GM23248 (cell line): Measurements from ENCODE around the gene ANKRD36. TPM values are rescaled to one million over a fixed set of nuclear protein-coding genes. Genes with fewer than 3 reads are reported as not detected.
"Not testable (repeated sequence)": the region's sequence is repeated elsewhere in the genome, so short reads cannot be mapped to it uniquely, and the experiment has no call there.

Experiments
- DNase-seq: peaks from one replicate; pipeline ENCODE4 v3.0.0-alpha.2; 2015
- H2AFZ ChIP-seq: fragments of 200-600 bp; sonication (generic); 2 replicates; pipeline ENCODE4 v1.6.1; 2016; ENCODE audit warnings: antibody characterized with exemption
- H3F3A ChIP-seq: fragments of 200-600 bp; sonication (generic); 2 replicates; pipeline ENCODE4 v1.6.1; 2016; ENCODE audit warnings: mild to moderate bottlenecking, antibody characterized with exemption, mixed run types; ENCODE audit not compliant: insufficient read depth
- H3K27ac ChIP-seq: fragments of 200-600 bp; sonication (generic); 2 replicates; pipeline ENCODE4 v1.5.1; 2016; ENCODE audit warnings: mild to moderate bottlenecking
- H3K27me3 ChIP-seq: fragments of 200-600 bp; sonication (generic); replicated peaks from 2 replicates; pipeline ENCODE4 v1.6.1; 2016; ENCODE audit warnings: mild to moderate bottlenecking; ENCODE audit not compliant: insufficient read depth
- H3K36me3 ChIP-seq: fragments of 200-600 bp; sonication (generic); 2 replicates; pipeline ENCODE4 v1.6.1; 2016; ENCODE audit warnings: low read depth, mild to moderate bottlenecking
- H3K4me1 ChIP-seq: fragments of 200-600 bp; sonication (generic); 2 replicates; pipeline ENCODE4 v1.6.1; 2016; ENCODE audit warnings: mild to moderate bottlenecking; ENCODE audit not compliant: insufficient read depth
- H3K4me2 ChIP-seq: fragments of 200-600 bp; sonication (generic); one replicate; pipeline ENCODE4 v1.6.1; 2016; ENCODE audit warnings: mild to moderate bottlenecking; ENCODE audit not compliant: unreplicated experiment
- H3K4me3 ChIP-seq: fragments of 200-600 bp; sonication (generic); 2 replicates; pipeline ENCODE4 v1.5.1; 2016; ENCODE audit warnings: mild to moderate bottlenecking
- H3K79me2 ChIP-seq: fragments of 200-600 bp; sonication (generic); 2 replicates; pipeline ENCODE4 v1.6.1; 2016; ENCODE audit warnings: mild to moderate bottlenecking; ENCODE audit not compliant: insufficient read depth
- H3K9ac ChIP-seq: fragments of 200-600 bp; sonication (generic); 2 replicates; pipeline ENCODE4 v1.6.1; 2016; ENCODE audit warnings: mild to moderate bottlenecking
- H3K9me2 ChIP-seq: fragments of 200-600 bp; sonication (generic); 2 replicates; pipeline ENCODE4 v1.6.1; 2016; ENCODE audit warnings: mixed run types, mild to moderate bottlenecking, moderate library complexity; ENCODE audit not compliant: insufficient read depth
- H3K9me3 ChIP-seq: fragments of 200-600 bp; sonication (generic); one replicate; pipeline ENCODE4 v1.6.1; 2017; ENCODE audit warnings: low read depth
- H4K20me1 ChIP-seq: fragments of 200-600 bp; sonication (generic); 2 replicates; pipeline ENCODE4 v1.6.0; 2016; ENCODE audit not compliant: insufficient read depth
- EZH2 ChIP-seq: fragments of 200-600 bp; sonication (generic); IDR thresholded peaks from 2 replicates; pipeline ENCODE4 v1.6.1; 2018; ENCODE audit warnings: antibody characterized with exemption, mild to moderate bottlenecking; ENCODE audit not compliant: insufficient read depth, poor library complexity, severe bottlenecking
- EZH2phosphoT487 ChIP-seq: fragments of 200-600 bp; sonication (generic); IDR thresholded peaks from 2 replicates; pipeline ENCODE4 v1.6.1; 2018; ENCODE audit warnings: antibody characterized with exemption, moderate library complexity, mild to moderate bottlenecking, low read depth; ENCODE audit not compliant: insufficient read depth
- WGBS, 2 experiments: methylation state at CpG; one replicate each; pipeline ENCODE4 v1.1.6; 2015 to 2017; ENCODE audit warnings: low lambda C conversion rate in 2 of 2, low coverage in 1 of 2; ENCODE audit errors: missing lambda C conversion rate in 2 of 2; 5-methylcytosine and 5-hydroxymethylcytosine counted together
- in situ Hi-C: fragments of 300-500 bp; cut with MboI; formaldehyde crosslinking; loops from 2 replicates; pipeline ENCODE4 v1.15.0; 2020
- polyA plus RNA-seq: library from polyadenylated mRNA; unstranded; fragments of >200 nt; fragmentation: Nextera tagmentation; extraction: Ambion mirVana; gene quantifications from 2 replicates; pipeline ENCODE4 v1.2.1, GENCODE V29; 2016
- total RNA-seq: library from RNA; depleted of rRNA; stranded (reverse); fragments of >200 nt; shearing (Covaris generic); gene quantifications from 2 replicates; pipeline ENCODE4 v1.2.3, GENCODE V29; 2014

ANKRD36 gene
- total and polyA plus RNA-seq, 2 experiments from 2014 or later: 5.9 to 9.4 TPM

GRCh38 chr2:97094772-97095611 is 18.0 kb upstream of the ANKRD36 start, which contains the start of gene FAHD2B:
TSS of gene FAHD2B (minus strand) at chr2:97094882. CDS start at chr2:97091706, 3,176 bp downstream.
- H3K9ac ChIP-seq: peak within 1 kb of the TSS; percentile 61
- H3K9me2 ChIP-seq, H3K9me3 ChIP-seq, H3K27me3 ChIP-seq, in situ Hi-C loops, H3K27ac ChIP-seq, H3F3A ChIP-seq, H4K20me1 ChIP-seq, H3K79me2 ChIP-seq, H3K4me1 ChIP-seq, H3K36me3 ChIP-seq: not testable (repeated sequence)
- peak; percentile 72 for DNase-seq
- 1 to 2% methylated on average over 15 to 17 of the region's 48 CpGs for WGBS, 2 experiments
- H3K4me3 ChIP-seq: peak within 1 kb of the TSS; percentile 62
- H3K4me2 ChIP-seq: peak within 1 kb of the TSS; percentile 65
- H2AFZ ChIP-seq: peak within 1 kb of the TSS; percentile 70; the same call in 1 of the 2 replicates

- in situ Hi-C loops: no loop called here
These were observed 17.3 kb upstream of the ANKRD36 start for GRCh38 chr2:97095661-97096060.

GRCh38 chr2:97098786-97099372 is 14.1 kb upstream of the ANKRD36 start:
- H3K4me3 ChIP-seq, H2AFZ ChIP-seq, H3K9ac ChIP-seq, H3K79me2 ChIP-seq, H3K9me2 ChIP-seq, H3K27ac ChIP-seq, DNase-seq, H3F3A ChIP-seq, H3K36me3 ChIP-seq, H3K9me3 ChIP-seq, H4K20me1 ChIP-seq, H3K4me1 ChIP-seq, in situ Hi-C loops, H3K4me2 ChIP-seq: not testable (repeated sequence)
- H3K27me3 ChIP-seq: peaks cover 21% of the 10 kb centered on the region; the same call in 1 of the 2 replicates
- 37 to 46% methylated on average over 3 of the region's 3 CpGs for WGBS, 2 experiments

More at GRCh38 chr2:97095661-97096060, 17.3 kb upstream of the ANKRD36 start:
- no peaks in the 10 kb centered on the region for H4K20me1 ChIP-seq
- H3K79me2 ChIP-seq: no peaks in the 10 kb centered on the region
- H3K9me2 ChIP-seq: no peaks in the 10 kb centered on the region
- H3F3A ChIP-seq: no peaks in the 10 kb centered on the region
- WGBS, 2 experiments: 74 to 79% methylated on average over 12 of the region's 12 CpGs
- no peak overlapping the region for H3K9ac ChIP-seq
- no peaks in the 10 kb centered on the region for H3K4me1 ChIP-seq
- no peak overlapping the region for H3K4me3 ChIP-seq
- no peak overlapping the region for H2AFZ ChIP-seq
- H3K36me3 ChIP-seq: no peaks in the 10 kb centered on the region
- H3K27me3 ChIP-seq: peaks cover 6% of the 10 kb centered on the region; the same call in 1 of the 2 replicates
- no peak for DNase-seq
- TF ChIP-seq EZH2 (no peak), EZH2phosphoT487 (no peak)
- H3K9me3 ChIP-seq: no peaks in the 10 kb centered on the region
- no peak overlapping the region for H3K27ac ChIP-seq
- H3K4me2 ChIP-seq: peak overlapping the region; percentile 65

GRCh38 chr2:97106878-97107277 is 6.1 kb upstream of the ANKRD36 start:
- not testable (repeated sequence) for H3K9me3 ChIP-seq, H3K4me3 ChIP-seq, H4K20me1 ChIP-seq, H3K27ac ChIP-seq, H3K9ac ChIP-seq, H3K9me2 ChIP-seq, H3K4me1 ChIP-seq, H3F3A ChIP-seq, H3K36me3 ChIP-seq, DNase-seq, H2AFZ ChIP-seq, H3K4me2 ChIP-seq, H3K79me2 ChIP-seq
- peaks cover 11% of the 10 kb centered on the region; the same call in 1 of the 2 replicates for H3K27me3 ChIP-seq
- in situ Hi-C loops: loop anchor here (25.0 kb wide), 1 partner anchor 245 kb away; the partner anchor contains the start of genes ANKRD39 and SEMA4C
- 46 to 51% methylated on average over 2 of the region's 2 CpGs for WGBS, 2 experiments

- WGBS, 2 experiments: 59 to 80% methylated on average over 4 to 9 of the region's 9 CpGs
- not testable (repeated sequence) for H3K9ac ChIP-seq, H3K27me3 ChIP-seq, H3K4me1 ChIP-seq, DNase-seq, H3F3A ChIP-seq, H3K9me3 ChIP-seq, H3K27ac ChIP-seq, H3K4me2 ChIP-seq, H4K20me1 ChIP-seq, H3K4me3 ChIP-seq, H3K36me3 ChIP-seq, H3K9me2 ChIP-seq, H2AFZ ChIP-seq
- peaks cover 15% of the 10 kb centered on the region for H3K79me2 ChIP-seq
- in situ Hi-C loops: loop anchor here (25.0 kb wide), 1 partner anchor 249 kb away; the partner anchor contains the start of genes ANKRD39 and SEMA4C
These were observed 1.7 kb upstream of the ANKRD36 start for GRCh38 chr2:97111246-97111645.

- H2AFZ ChIP-seq: peak overlapping the region; percentile 99
- peak overlapping the region; percentile 94 for H3K9ac ChIP-seq
- not testable (repeated sequence) for H3F3A ChIP-seq, H3K4me1 ChIP-seq, H4K20me1 ChIP-seq, H3K9me3 ChIP-seq, H3K9me2 ChIP-seq, H3K36me3 ChIP-seq, H3K27me3 ChIP-seq
- peak overlapping the region; percentile 83 for H3K4me3 ChIP-seq
- peak overlapping the region; percentile 100 for H3K4me2 ChIP-seq
- H3K79me2 ChIP-seq: peaks cover 16% of the 10 kb centered on the region
- in situ Hi-C loops: loop anchor here (25.0 kb wide), 1 partner anchor 250 kb away; the partner anchor contains the start of genes ANKRD39 and SEMA4C
- DNase-seq: peak; percentile 59
- peak overlapping the region; percentile 93 for H3K27ac ChIP-seq
- 1 to 2% methylated on average over 32 to 38 of the region's 44 CpGs for WGBS, 2 experiments
These were observed 468 bp upstream of the ANKRD36 start for GRCh38 chr2:97112320-97113049.
